ENCODE measurements around the gene TBL1Y. TPM values are rescaled to one million over a fixed set of nuclear protein-coding genes. Genes with fewer than 3 reads are reported as not detected.

Gene TBL1Y
- polyA plus RNA-seq, 3 donors, result not detected

DNA sequence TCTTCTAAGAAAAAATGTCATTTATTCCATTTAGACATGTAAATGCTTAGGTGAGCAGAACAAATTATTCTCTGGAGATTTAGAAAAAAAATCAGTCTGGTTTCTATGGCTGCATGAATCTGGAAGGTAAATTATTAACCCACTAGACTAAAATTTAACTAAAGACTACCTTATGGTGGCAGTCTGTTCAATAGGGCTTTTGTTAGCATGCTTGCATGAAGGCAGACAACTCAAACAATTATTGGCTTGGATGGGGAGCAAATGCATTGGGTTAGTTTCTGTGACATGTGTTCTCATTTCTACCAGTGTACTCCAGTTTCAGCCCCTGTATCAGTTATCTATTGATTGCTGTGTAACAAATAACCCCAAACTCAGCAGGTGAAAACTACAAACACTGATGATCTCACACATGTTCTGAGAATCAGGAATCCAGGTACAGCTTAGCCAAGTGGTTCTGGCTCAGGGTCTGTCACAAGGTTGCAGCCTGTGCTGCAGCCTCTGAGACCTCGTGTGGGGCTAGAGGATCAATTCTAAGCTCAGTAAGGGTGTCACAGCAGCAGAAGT lies 87.1 kb downstream of the TBL1Y start:
- no peak for TF ChIP-seq CTCF (IDR thresholded peaks at IDR 0.05)
- H3K27ac ChIP-seq (ENCODE audit: low read depth in 1 of 2, low read length in 2 of 2), result no peak overlapping the region
- WGBS (ENCODE audit: insufficient coverage), result 88% methylated on average over 1 of the region's 1 CpG
- Mint-ChIP-seq H3K27ac (no peak overlapping the region), H3K9me3 (peaks cover 0 to 2% (median 0%) of the 10 kb centered on the region in 7 donors), H3K4me1 (no peaks in the 10 kb centered on the region), H3K27me3 (ENCODE audit: low read depth in 3 of 3) (no peaks in the 10 kb centered on the region), H3K4me3 (no peak overlapping the region), H3K36me3 (no peaks in the 10 kb centered on the region)
- intact Hi-C loops (cut with micrococcal nuclease), result no loop called here
- H3K4me1 ChIP-seq (ENCODE audit: control insufficient read depth in 1 of 2, insufficient read depth in 2 of 2, low read length in 2 of 2), result no peaks in the 10 kb centered on the region
- H4K20me1 ChIP-seq (ENCODE audit: insufficient read depth, low read length), result no peaks in the 10 kb centered on the region
- H3K9ac ChIP-seq (ENCODE audit: insufficient read depth, low read length, poor library complexity, severe bottlenecking), result no peak overlapping the region
- DNase-seq, result no peak
- no peak overlapping the region for H3K4me2 ChIP-seq (replicated peaks; ENCODE audit: extremely low read depth, low read length, poor library complexity, severe bottlenecking)
- H3K79me2 ChIP-seq (ENCODE audit: insufficient read depth, low read length), result no peaks in the 10 kb centered on the region
- H3K4me3 ChIP-seq (replicated peaks in 1 of 3; ENCODE audit: low read depth in 2 of 3, low read length in 3 of 3), result no peak overlapping the region
- no peaks in the 10 kb centered on the region for H3K36me3 ChIP-seq (replicated peaks in 1 of 2; ENCODE audit: control insufficient read depth in 1 of 2, insufficient read depth in 2 of 2, low read length in 2 of 2)
- H3K27me3 ChIP-seq (ENCODE audit: control insufficient read depth in 2 of 2, insufficient read depth in 2 of 2, low read length in 2 of 2), result no peaks in the 10 kb centered on the region
- H3K9me3 ChIP-seq (replicated peaks in 1 of 2; ENCODE audit: control insufficient read depth in 1 of 2, insufficient read depth in 1 of 2, low read length in 2 of 2), result no peaks in the 10 kb centered on the region
- no peak overlapping the region for H2AFZ ChIP-seq (ENCODE audit: insufficient read depth, low read depth, low read length, poor library complexity, severe bottlenecking)

- no peak overlapping the region for H3K4me3 ChIP-seq (replicated peaks in 1 of 3; ENCODE audit: low read depth in 2 of 3, low read length in 3 of 3)
- no peaks in the 10 kb centered on the region for H3K79me2 ChIP-seq (ENCODE audit: insufficient read depth, low read length)
- Mint-ChIP-seq H3K27me3 (ENCODE audit: low read depth in 3 of 3) (no peaks in the 10 kb centered on the region), H3K36me3 (no peaks in the 10 kb centered on the region), H3K27ac (no peak overlapping the region), H3K4me3 (no peak overlapping the region), H3K4me1 (no peaks in the 10 kb centered on the region), H3K9me3 (peaks cover 0 to 2% (median 0%) of the 10 kb centered on the region in 7 donors)
- H3K4me2 ChIP-seq (replicated peaks; ENCODE audit: extremely low read depth, low read length, poor library complexity, severe bottlenecking), result no peak overlapping the region
- no peaks in the 10 kb centered on the region for H4K20me1 ChIP-seq (ENCODE audit: insufficient read depth, low read length)
- intact Hi-C loops (cut with micrococcal nuclease), result no loop called here
- no peak for DNase-seq
- WGBS (ENCODE audit: insufficient coverage), result no CpG with 5 or more reads among the region's 2 CpGs
- TF ChIP-seq CTCF (IDR thresholded peaks at IDR 0.05), result no peak
- H3K27me3 ChIP-seq (ENCODE audit: control insufficient read depth in 2 of 2, insufficient read depth in 2 of 2, low read length in 2 of 2), result no peaks in the 10 kb centered on the region
- no peaks in the 10 kb centered on the region for H3K4me1 ChIP-seq (ENCODE audit: control insufficient read depth in 1 of 2, insufficient read depth in 2 of 2, low read length in 2 of 2)
- no peak overlapping the region for H2AFZ ChIP-seq (ENCODE audit: insufficient read depth, low read depth, low read length, poor library complexity, severe bottlenecking)
- no peaks in the 10 kb centered on the region for H3K36me3 ChIP-seq (replicated peaks in 1 of 2; ENCODE audit: control insufficient read depth in 1 of 2, insufficient read depth in 2 of 2, low read length in 2 of 2)
- no peak overlapping the region for H3K9ac ChIP-seq (ENCODE audit: insufficient read depth, low read length, poor library complexity, severe bottlenecking)
- H3K9me3 ChIP-seq (replicated peaks in 1 of 2; ENCODE audit: control insufficient read depth in 1 of 2, insufficient read depth in 1 of 2, low read length in 2 of 2), result no peaks in the 10 kb centered on the region
- no peak overlapping the region for H3K27ac ChIP-seq (ENCODE audit: low read depth in 1 of 2, low read length in 2 of 2)
These were observed 89.4 kb downstream of the TBL1Y start for GRCh38 chrY:6999905-7000304.

Measured in CD14-positive monocyte (primary cell).